ENCODE measurements around the gene VTI1B. TPM values are rescaled to one million over a fixed set of nuclear protein-coding genes. Genes with fewer than 3 reads are reported as not detected.

VTI1B gene
- polyA plus RNA-seq, 1 donor (not counting 4 experiments of a cell fraction or from before 2014, with no cell fraction given): 94.4 TPM

GRCh38 chr14:67610491-67610890 is 63.9 kb downstream of the VTI1B start:
- Histone ChIP-seq H3K9me1 (ENCODE audit: control insufficient read depth, extremely low read depth, insufficient read depth, low read length) (no peaks in the 10 kb centered on the region), H3K9ac (ENCODE audit: control insufficient read depth, extremely low read depth, insufficient read depth, low read length) (no peak overlapping the region), H3K27me3 (ENCODE audit: control insufficient read depth, extremely low read depth, insufficient read depth, low read length) (no peaks in the 10 kb centered on the region), H3K4me2 (ENCODE audit: control insufficient read depth, extremely low read depth, insufficient read depth, low read depth, low read length) (no peak overlapping the region), H3K36me3 (ENCODE audit: control insufficient read depth in 2 of 2, extremely low read depth in 1 of 2, insufficient read depth in 2 of 2, low read length in 2 of 2) (no peaks in the 10 kb centered on the region), H3K79me2 (ENCODE audit: control insufficient read depth, insufficient read depth, low read length) (no peaks in the 10 kb centered on the region), H3K9me3 (ENCODE audit: control insufficient read depth, low read depth, low read length) (no peaks in the 10 kb centered on the region), H3K4me1 (ENCODE audit: control insufficient read depth, extremely low read depth, insufficient read depth, low read length) (no peaks in the 10 kb centered on the region), H4K20me1 (ENCODE audit: control insufficient read depth, extremely low read depth, insufficient read depth, low read length) (no peaks in the 10 kb centered on the region), H3K4me3 (ENCODE audit: control insufficient read depth in 2 of 3, extremely low read depth in 1 of 3, insufficient read depth in 2 of 3, low read depth in 1 of 3, low read length in 3 of 3) (no peak overlapping the region), H3K27ac (ENCODE audit: control insufficient read depth, insufficient read depth, low read length) (no peak overlapping the region), H2AFZ (ENCODE audit: control insufficient read depth, low read length) (no peak overlapping the region)
- FAIRE-seq (no peak), DNase-seq (ENCODE audit: low read depth, low spot score) (no peak)
- dilution Hi-C loops (cut with MboI; ENCODE audit: extremely low pct_ligation_motif_present, low sequenced_read_pairs): no loop called here
- no peak for TF ChIP-seq EZH2 (IDR thresholded peaks at IDR 0.05; ENCODE audit: low read length)
- TF ChIP-seq, protein P1, sequence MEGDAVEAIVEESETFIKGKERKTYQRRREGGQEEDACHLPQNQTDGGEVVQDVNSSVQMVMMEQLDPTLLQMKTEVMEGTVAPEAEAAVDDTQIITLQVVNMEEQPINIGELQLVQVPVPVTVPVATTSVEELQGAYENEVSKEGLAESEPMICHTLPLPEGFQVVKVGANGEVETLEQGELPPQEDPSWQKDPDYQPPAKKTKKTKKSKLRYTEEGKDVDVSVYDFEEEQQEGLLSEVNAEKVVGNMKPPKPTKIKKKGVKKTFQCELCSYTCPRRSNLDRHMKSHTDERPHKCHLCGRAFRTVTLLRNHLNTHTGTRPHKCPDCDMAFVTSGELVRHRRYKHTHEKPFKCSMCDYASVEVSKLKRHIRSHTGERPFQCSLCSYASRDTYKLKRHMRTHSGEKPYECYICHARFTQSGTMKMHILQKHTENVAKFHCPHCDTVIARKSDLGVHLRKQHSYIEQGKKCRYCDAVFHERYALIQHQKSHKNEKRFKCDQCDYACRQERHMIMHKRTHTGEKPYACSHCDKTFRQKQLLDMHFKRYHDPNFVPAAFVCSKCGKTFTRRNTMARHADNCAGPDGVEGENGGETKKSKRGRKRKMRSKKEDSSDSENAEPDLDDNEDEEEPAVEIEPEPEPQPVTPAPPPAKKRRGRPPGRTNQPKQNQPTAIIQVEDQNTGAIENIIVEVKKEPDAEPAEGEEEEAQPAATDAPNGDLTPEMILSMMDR (optimal IDR thresholded peaks at IDR 0.05 in 1 of 3, IDR thresholded peaks at IDR 0.05 in 1 of 3, conservative IDR thresholded peaks at IDR 0.05 in 1 of 3; ENCODE audit: extremely low read depth in 1 of 3, insufficient read depth in 2 of 3, low read length in 3 of 3): no peak

DNA sequence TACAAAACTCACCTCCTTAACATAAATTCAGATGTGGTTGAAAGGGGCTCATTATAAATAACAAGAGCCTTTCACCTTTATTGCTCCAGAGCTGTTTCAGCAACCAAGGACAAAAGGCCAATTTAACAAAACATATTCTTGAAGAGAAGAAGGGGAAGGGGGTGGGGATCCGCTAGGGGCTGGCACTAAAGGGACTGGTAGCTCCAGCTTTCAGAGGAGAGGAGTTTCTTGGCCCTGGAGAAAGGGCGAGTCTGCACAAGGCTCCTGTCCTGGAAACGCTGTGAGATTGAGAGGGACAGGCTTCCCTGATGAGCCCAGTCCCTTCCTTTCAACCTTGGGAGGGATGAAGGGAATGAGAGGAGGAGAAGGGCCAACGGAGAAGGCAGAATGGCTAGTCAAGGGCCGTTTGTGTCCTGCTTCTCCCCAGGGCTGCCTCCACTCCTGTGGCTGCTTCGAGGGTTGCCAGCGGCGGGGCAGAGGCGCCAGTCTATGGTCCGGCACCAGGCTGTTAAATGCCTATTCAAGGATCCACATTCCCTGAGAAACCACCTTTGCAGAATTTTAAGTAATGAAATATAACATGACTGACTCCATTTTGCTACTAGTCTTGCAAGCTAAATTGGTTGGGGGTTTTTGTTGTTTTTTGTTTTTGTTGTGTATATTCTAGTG is 64.7 kb downstream of the VTI1B start:
- DNase-seq (ENCODE audit: low read depth, low spot score) (no peak), FAIRE-seq (no peak)
- no peaks in the 10 kb centered on the region for H3K9me1 ChIP-seq (ENCODE audit: control insufficient read depth, extremely low read depth, insufficient read depth, low read length)
- H4K20me1 ChIP-seq (ENCODE audit: control insufficient read depth, extremely low read depth, insufficient read depth, low read length): no peaks in the 10 kb centered on the region
- no peaks in the 10 kb centered on the region for H3K4me1 ChIP-seq (ENCODE audit: control insufficient read depth, extremely low read depth, insufficient read depth, low read length)
- dilution Hi-C loops (cut with MboI; ENCODE audit: extremely low pct_ligation_motif_present, low sequenced_read_pairs): no loop called here
- TF ChIP-seq EZH2 (IDR thresholded peaks at IDR 0.05; ENCODE audit: low read length): no peak
- H2AFZ ChIP-seq (ENCODE audit: control insufficient read depth, low read length): no peak overlapping the region
- no peak overlapping the region for H3K27ac ChIP-seq (ENCODE audit: control insufficient read depth, insufficient read depth, low read length)
- H3K36me3 ChIP-seq (ENCODE audit: control insufficient read depth in 2 of 2, extremely low read depth in 1 of 2, insufficient read depth in 2 of 2, low read length in 2 of 2): no peaks in the 10 kb centered on the region
- H3K4me2 ChIP-seq (ENCODE audit: control insufficient read depth, extremely low read depth, insufficient read depth, low read depth, low read length): no peak overlapping the region
- no peaks in the 10 kb centered on the region for H3K79me2 ChIP-seq (ENCODE audit: control insufficient read depth, insufficient read depth, low read length)
- H3K9ac ChIP-seq (ENCODE audit: control insufficient read depth, extremely low read depth, insufficient read depth, low read length): no peak overlapping the region
- H3K4me3 ChIP-seq (ENCODE audit: control insufficient read depth in 2 of 3, extremely low read depth in 1 of 3, insufficient read depth in 2 of 3, low read depth in 1 of 3, low read length in 3 of 3): no peak overlapping the region
- no peaks in the 10 kb centered on the region for H3K9me3 ChIP-seq (ENCODE audit: control insufficient read depth, low read depth, low read length)
- H3K27me3 ChIP-seq (ENCODE audit: control insufficient read depth, extremely low read depth, insufficient read depth, low read length): no peaks in the 10 kb centered on the region

DNA sequence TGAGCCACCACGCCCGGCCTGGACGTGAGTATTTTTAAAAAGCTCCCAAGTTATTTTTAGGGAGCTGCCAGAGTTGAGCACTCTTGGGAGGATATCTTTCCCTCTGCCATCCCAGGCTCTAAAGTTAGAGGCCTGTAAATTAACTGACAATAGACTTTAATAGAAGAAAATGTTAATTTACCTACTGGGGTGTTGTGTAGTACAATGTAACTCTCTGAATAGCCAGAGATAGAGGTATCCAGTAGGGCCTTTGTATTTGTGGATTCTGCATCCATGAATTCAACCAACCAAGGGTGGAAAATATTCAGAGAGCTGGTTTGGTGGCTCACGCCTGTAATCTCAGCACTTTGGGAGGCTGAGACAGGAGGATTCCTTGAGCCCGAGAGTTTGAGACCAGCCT is 66.8 kb downstream of the VTI1B start:
- Histone ChIP-seq H3K4me1 (ENCODE audit: control insufficient read depth, extremely low read depth, insufficient read depth, low read length) (peaks cover 2% of the 10 kb centered on the region), H3K9ac (ENCODE audit: control insufficient read depth, extremely low read depth, insufficient read depth, low read length) (no peak overlapping the region), H2AFZ (ENCODE audit: control insufficient read depth, low read length) (no peak overlapping the region), H4K20me1 (ENCODE audit: control insufficient read depth, extremely low read depth, insufficient read depth, low read length) (no peaks in the 10 kb centered on the region), H3K4me3 (ENCODE audit: control insufficient read depth in 2 of 3, extremely low read depth in 1 of 3, insufficient read depth in 2 of 3, low read depth in 1 of 3, low read length in 3 of 3) (no peak overlapping the region), H3K4me2 (ENCODE audit: control insufficient read depth, extremely low read depth, insufficient read depth, low read depth, low read length) (no peak overlapping the region), H3K9me3 (ENCODE audit: control insufficient read depth, low read depth, low read length) (no peaks in the 10 kb centered on the region), H3K79me2 (ENCODE audit: control insufficient read depth, insufficient read depth, low read length) (no peaks in the 10 kb centered on the region), H3K27me3 (ENCODE audit: control insufficient read depth, extremely low read depth, insufficient read depth, low read length) (no peaks in the 10 kb centered on the region), H3K27ac (ENCODE audit: control insufficient read depth, insufficient read depth, low read length) (no peak overlapping the region), H3K9me1 (ENCODE audit: control insufficient read depth, extremely low read depth, insufficient read depth, low read length) (no peaks in the 10 kb centered on the region), H3K36me3 (ENCODE audit: control insufficient read depth in 2 of 2, extremely low read depth in 1 of 2, insufficient read depth in 2 of 2, low read length in 2 of 2) (no peaks in the 10 kb centered on the region)
- TF ChIP-seq, protein P1 (optimal IDR thresholded peaks at IDR 0.05 in 1 of 3, IDR thresholded peaks at IDR 0.05 in 1 of 3, conservative IDR thresholded peaks at IDR 0.05 in 1 of 3; ENCODE audit: extremely low read depth in 1 of 3, insufficient read depth in 2 of 3, low read length in 3 of 3): no peak
- no peak for TF ChIP-seq EZH2 (IDR thresholded peaks at IDR 0.05; ENCODE audit: low read length)
- dilution Hi-C loops (cut with MboI; ENCODE audit: extremely low pct_ligation_motif_present, low sequenced_read_pairs): no loop called here
- no peak for FAIRE-seq
- DNase-seq (ENCODE audit: low read depth, low spot score): no peak

Measured in keratinocyte (primary cell).